DND-41 (cell line): ENCODE results near the gene GNAI2.

Experiments used
- CTCF ChIP-seq: IDR thresholded peaks from 2 replicates; pipeline ENCODE4 v1.5.1; 2012; ENCODE audit warnings: borderline replicate concordance, low read length, moderate library complexity, mild to moderate bottlenecking; ENCODE audit not compliant: poor library complexity, severe bottlenecking; ENCODE audit errors: extremely low read depth
- EZH2 ChIP-seq: IDR thresholded peaks from 3 replicates; pipeline ENCODE4 v1.6.1; 2012; ENCODE audit warnings: borderline replicate concordance, low read depth, mild to moderate bottlenecking, moderate library complexity, low read length, inconsistent platforms; ENCODE audit not compliant: severe bottlenecking

DNA sequence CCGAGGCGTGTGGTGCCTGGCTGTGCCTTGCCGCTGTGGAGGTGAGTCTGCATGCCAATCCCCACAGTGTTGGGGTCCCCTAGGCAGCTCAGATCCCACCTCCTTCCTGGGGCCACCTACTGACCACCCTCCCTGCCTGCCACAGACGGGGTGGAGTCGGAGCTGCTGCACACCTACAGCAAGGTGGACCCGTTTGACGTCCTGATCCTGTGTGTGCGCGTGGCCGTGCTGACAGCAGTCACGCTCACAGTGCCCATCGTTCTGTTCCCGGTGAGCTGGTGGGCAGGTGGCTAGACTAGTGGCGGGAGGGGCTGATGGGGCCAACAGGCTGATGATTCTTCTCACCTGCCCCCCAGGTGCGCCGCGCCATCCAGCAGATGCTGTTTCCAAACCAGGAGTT, 17.6 kb upstream of the GNAI2 start:
- TF ChIP-seq EZH2 (no peak), CTCF (no peak)
